ENCODE measurements around the gene SCFD2. TPM values are rescaled to one million over a fixed set of nuclear protein-coding genes. Genes with fewer than 3 reads are reported as not detected.

SCFD2 gene
- total RNA-seq, 1 donor from 2014 or later: 17.2 TPM

DNA sequence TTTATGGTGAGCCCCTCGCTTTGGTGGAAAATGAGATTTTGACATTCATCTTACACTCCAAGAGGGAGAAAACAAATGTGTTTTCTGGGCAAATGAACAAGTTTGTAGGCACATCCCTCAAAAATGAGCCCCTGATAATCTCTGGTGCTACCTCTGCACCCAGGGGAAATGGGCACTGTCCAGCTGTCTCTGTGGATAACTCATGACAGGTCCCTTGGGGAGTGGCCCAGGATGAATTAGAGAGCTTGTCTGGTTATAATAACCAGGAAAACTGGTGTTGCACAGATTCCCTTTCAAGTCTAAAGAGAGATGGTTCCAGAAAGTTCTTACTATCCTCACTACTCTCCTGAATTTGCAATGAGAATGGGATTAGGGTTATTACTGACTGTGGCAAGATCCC, 496.2 kb downstream of the SCFD2 start:
- H3K27ac Mint-ChIP-seq (ENCODE audit: unreplicated experiment): peak overlapping the region; percentile 96
- H3K36me3 Mint-ChIP-seq (ENCODE audit: unreplicated experiment): peaks cover 4% of the 10 kb centered on the region
- peaks cover 51% of the 10 kb centered on the region for H3K4me1 Mint-ChIP-seq (ENCODE audit: low read depth, unreplicated experiment)
- peaks cover 24% of the 10 kb centered on the region for H3K9me3 Mint-ChIP-seq (ENCODE audit: unreplicated experiment)
- H3K27me3 Mint-ChIP-seq (ENCODE audit: unreplicated experiment): peaks cover 13% of the 10 kb centered on the region
- TF ChIP-seq, protein P1, sequence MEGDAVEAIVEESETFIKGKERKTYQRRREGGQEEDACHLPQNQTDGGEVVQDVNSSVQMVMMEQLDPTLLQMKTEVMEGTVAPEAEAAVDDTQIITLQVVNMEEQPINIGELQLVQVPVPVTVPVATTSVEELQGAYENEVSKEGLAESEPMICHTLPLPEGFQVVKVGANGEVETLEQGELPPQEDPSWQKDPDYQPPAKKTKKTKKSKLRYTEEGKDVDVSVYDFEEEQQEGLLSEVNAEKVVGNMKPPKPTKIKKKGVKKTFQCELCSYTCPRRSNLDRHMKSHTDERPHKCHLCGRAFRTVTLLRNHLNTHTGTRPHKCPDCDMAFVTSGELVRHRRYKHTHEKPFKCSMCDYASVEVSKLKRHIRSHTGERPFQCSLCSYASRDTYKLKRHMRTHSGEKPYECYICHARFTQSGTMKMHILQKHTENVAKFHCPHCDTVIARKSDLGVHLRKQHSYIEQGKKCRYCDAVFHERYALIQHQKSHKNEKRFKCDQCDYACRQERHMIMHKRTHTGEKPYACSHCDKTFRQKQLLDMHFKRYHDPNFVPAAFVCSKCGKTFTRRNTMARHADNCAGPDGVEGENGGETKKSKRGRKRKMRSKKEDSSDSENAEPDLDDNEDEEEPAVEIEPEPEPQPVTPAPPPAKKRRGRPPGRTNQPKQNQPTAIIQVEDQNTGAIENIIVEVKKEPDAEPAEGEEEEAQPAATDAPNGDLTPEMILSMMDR (IDR thresholded peaks at IDR 0.05; ENCODE audit: partially characterized antibody, unreplicated experiment): no peak
- no peak for DNase-seq
- peak overlapping the region; percentile 80 for H3K4me3 Mint-ChIP-seq (ENCODE audit: unreplicated experiment)

DNA sequence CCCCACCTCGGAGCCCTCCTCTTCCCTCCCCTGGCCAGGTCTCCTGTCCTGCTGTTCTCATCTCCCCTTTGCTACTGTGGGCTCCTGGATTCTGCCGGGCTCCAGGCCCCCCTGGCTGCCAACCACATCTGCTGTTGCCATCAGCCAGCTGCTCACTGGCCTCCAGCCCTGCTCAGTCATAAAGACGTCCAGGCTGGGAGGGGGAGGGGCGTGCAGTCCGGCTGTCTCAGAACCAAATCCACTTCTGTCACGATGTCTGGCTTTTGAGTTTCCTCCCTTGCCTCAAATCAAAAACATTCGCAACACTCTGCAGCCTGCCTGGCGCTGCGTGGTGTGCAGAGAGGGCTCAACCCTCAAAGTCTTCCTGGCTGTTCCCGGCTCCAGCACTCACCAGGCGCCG, 496.7 kb downstream of the SCFD2 start:
- Mint-ChIP-seq H3K27me3 (ENCODE audit: unreplicated experiment) (peaks cover 13% of the 10 kb centered on the region), H3K4me3 (ENCODE audit: unreplicated experiment) (peak overlapping the region; percentile 80), H3K4me1 (ENCODE audit: low read depth, unreplicated experiment) (peaks cover 51% of the 10 kb centered on the region), H3K9me3 (ENCODE audit: unreplicated experiment) (peaks cover 24% of the 10 kb centered on the region), H3K27ac (ENCODE audit: unreplicated experiment) (peak overlapping the region; percentile 96), H3K36me3 (ENCODE audit: unreplicated experiment) (peaks cover 4% of the 10 kb centered on the region)
- TF ChIP-seq, protein P1 (IDR thresholded peaks at IDR 0.05; ENCODE audit: partially characterized antibody, unreplicated experiment): no peak
- peak; percentile 88 for DNase-seq

DNA sequence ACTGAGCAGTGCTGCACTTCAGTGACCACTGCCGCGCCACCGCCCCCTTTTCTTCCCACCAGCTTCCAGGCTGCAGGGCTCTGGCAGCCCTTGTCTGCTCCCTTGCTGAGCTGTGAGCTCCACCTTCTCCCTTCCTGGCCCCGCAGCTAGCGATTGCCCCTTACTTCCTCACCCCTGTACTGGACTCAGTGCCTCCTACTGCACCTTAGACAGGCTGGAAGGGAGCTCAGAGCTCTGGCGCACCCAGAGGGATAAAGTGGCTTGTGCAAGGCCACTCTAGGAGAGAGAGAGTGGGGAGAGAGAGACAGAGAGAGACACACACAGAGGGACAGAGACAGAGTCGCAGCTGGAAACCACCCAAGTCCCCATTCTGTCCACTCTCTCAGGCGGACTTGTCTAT, 497.7 kb downstream of the SCFD2 start:
- peak; percentile 52 for DNase-seq
- Mint-ChIP-seq H3K9me3 (ENCODE audit: unreplicated experiment) (peaks cover 21% of the 10 kb centered on the region), H3K27me3 (ENCODE audit: unreplicated experiment) (peaks cover 13% of the 10 kb centered on the region), H3K4me1 (ENCODE audit: low read depth, unreplicated experiment) (peaks cover 48% of the 10 kb centered on the region), H3K36me3 (ENCODE audit: unreplicated experiment) (peaks cover 4% of the 10 kb centered on the region), H3K4me3 (ENCODE audit: unreplicated experiment) (peak overlapping the region; percentile 65), H3K27ac (ENCODE audit: unreplicated experiment) (peak overlapping the region; percentile 96)
- TF ChIP-seq, protein P1 (IDR thresholded peaks at IDR 0.05; ENCODE audit: partially characterized antibody, unreplicated experiment): no peak

DNA sequence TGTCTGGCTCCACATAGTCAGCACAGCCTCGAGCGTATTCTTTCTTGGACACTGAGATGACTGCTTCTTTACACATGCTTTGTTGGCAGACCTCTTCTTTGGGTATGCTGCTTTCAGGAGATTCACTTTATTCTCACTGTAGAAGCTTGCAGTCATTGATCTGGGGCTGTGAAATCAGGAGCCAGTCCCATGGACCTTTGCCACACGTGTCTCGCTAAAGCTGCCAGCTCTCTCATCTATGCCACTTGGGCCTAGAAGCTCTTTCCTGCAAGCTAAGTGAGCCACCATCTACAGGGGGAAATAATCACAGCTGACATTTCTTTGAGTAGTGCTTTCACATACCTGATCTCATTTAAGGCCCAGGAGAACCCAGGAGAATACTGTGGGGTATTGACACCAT, 498.7 kb downstream of the SCFD2 start:
- DNase-seq: no peak
- peaks cover 48% of the 10 kb centered on the region for H3K4me1 Mint-ChIP-seq (ENCODE audit: low read depth, unreplicated experiment)
- TF ChIP-seq, protein P1 (IDR thresholded peaks at IDR 0.05; ENCODE audit: partially characterized antibody, unreplicated experiment): no peak
- peak overlapping the region; percentile 67 for H3K27ac Mint-ChIP-seq (ENCODE audit: unreplicated experiment)
- H3K4me3 Mint-ChIP-seq (ENCODE audit: unreplicated experiment): no peak overlapping the region
- H3K27me3 Mint-ChIP-seq (ENCODE audit: unreplicated experiment): peaks cover 13% of the 10 kb centered on the region
- peaks cover 4% of the 10 kb centered on the region for H3K36me3 Mint-ChIP-seq (ENCODE audit: unreplicated experiment)
- H3K9me3 Mint-ChIP-seq (ENCODE audit: unreplicated experiment): peaks cover 21% of the 10 kb centered on the region

DNA sequence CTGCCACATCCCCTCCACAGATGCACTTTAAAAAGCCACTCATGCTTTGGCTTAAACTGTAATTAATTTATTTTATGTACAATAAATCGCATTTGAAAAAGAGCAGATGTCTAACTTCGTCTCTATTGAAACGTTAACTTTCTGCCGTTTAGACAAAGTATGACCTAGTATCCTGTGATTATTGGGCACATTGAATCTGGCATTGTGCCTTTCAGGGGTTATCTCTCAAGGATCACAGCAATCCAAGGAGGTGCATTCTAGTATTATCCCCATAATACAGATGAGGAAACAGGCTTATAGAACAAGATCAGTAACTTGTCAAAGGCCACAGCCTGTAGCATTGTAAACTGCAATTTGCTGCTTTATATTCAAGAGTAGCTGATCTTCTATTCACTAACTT, 499.1 kb downstream of the SCFD2 start:
- H3K27me3 Mint-ChIP-seq (ENCODE audit: unreplicated experiment): peaks cover 13% of the 10 kb centered on the region
- H3K9me3 Mint-ChIP-seq (ENCODE audit: unreplicated experiment): peaks cover 21% of the 10 kb centered on the region
- no peak overlapping the region for H3K27ac Mint-ChIP-seq (ENCODE audit: unreplicated experiment)
- H3K36me3 Mint-ChIP-seq (ENCODE audit: unreplicated experiment): peaks cover 4% of the 10 kb centered on the region
- no peak overlapping the region for H3K4me3 Mint-ChIP-seq (ENCODE audit: unreplicated experiment)
- no peak for DNase-seq
- TF ChIP-seq, protein P1 (IDR thresholded peaks at IDR 0.05; ENCODE audit: partially characterized antibody, unreplicated experiment): no peak
- H3K4me1 Mint-ChIP-seq (ENCODE audit: low read depth, unreplicated experiment): peaks cover 48% of the 10 kb centered on the region

Data from glutamatergic neuron (in vitro differentiated cells).